ENCODE results near the gene ALG12. TPM values are rescaled to one million over a fixed set of nuclear protein-coding genes. Genes with fewer than 3 reads are reported as not detected.

The ALG12 gene
- total and polyA plus RNA-seq, 2 of the 13 experiments (the other 11 are each of a cell fraction or from before 2014, with no cell fraction given) = 7.8 to 15.8 TPM

- peaks cover 0 to 5% of the 10 kb centered on the region in 2 experiments; a peak in 2 of 5 replicates for H3K36me3 ChIP-seq (replicated peaks in 1 of 2; ENCODE audit: control insufficient read depth in 1 of 2, insufficient read depth in 2 of 2, low read length in 2 of 2)
- no peak overlapping the region for H3K4me3 ChIP-seq (replicated peaks in 1 of 3; ENCODE audit: insufficient read depth in 1 of 3, low read depth in 2 of 3, low read length in 3 of 3)
- WGBS (ENCODE audit: low lambda C conversion rate) = 96% methylated on average over 29 of the region's 29 CpGs
- H3K9me3 ChIP-seq (ENCODE audit: low read length) = peaks cover 14% of the 10 kb centered on the region
- H3K9ac ChIP-seq (ENCODE audit: insufficient read depth, low read depth, low read length) = no peak overlapping the region
- no TSS peak for BruUV-seq (replicated peaks)
- FAIRE-seq = no peak
- no peak for ATAC-seq
- TF ChIP-seq ZNF382 (CRISPR knock-in tag; IDR thresholded peaks at IDR 0.05; ENCODE audit: borderline replicate concordance) (no peak), PATZ1 (CRISPR knock-in tag; IDR thresholded peaks at IDR 0.05) (no peak)
- peaks cover 91% of the 10 kb centered on the region for H3K79me2 ChIP-seq (ENCODE audit: insufficient read depth, low read length)
- ChIA-PET POLR2A (no interaction called here), CTCF (ENCODE audit: low intra/inter-chr PET ratio, low total read pairs) (no interaction called here)
- H4K20me1 ChIP-seq (ENCODE audit: insufficient read depth, low read length) = peaks cover 14% of the 10 kb centered on the region; the same call in 1 of the 2 replicates
- no peak overlapping the region for H2AFZ ChIP-seq (ENCODE audit: low read length)
- H3K27ac ChIP-seq (ENCODE audit: extremely low read length, insufficient read depth, low read length) = no peak overlapping the region
- in situ Hi-C loops (cut with HindIII; ENCODE audit: extremely low pct_ligation_motif_present, low pct_unique_long_range_greater_than_20kb) = no loop called here
- intact Hi-C loops (cut with micrococcal nuclease; ENCODE audit: unreplicated experiment) = no loop called here
- no peak for DNase-seq (ENCODE audit: low spot score)
- H3K4me2 ChIP-seq (ENCODE audit: low read depth, low read length) = no peak overlapping the region
- H3K4me1 ChIP-seq (ENCODE audit: insufficient read depth, low read length) = peaks cover 20% of the 10 kb centered on the region
- no peaks in the 10 kb centered on the region for H3K27me3 ChIP-seq (ENCODE audit: control insufficient read depth in 1 of 2, insufficient read depth in 2 of 2, low read length in 2 of 2)
Observed at GRCh38 chr22:49861642-49862495, 56.4 kb downstream of the ALG12 start.

- peaks cover 36% of the 10 kb centered on the region for H4K20me1 ChIP-seq (ENCODE audit: insufficient read depth, low read length)
- no peak for DNase-seq (ENCODE audit: low spot score)
- H3K4me1 ChIP-seq (ENCODE audit: insufficient read depth, low read length) = peaks cover 37% of the 10 kb centered on the region
- ChIA-PET POLR2A (no interaction called here), CTCF (ENCODE audit: low intra/inter-chr PET ratio, low total read pairs) (no interaction called here)
- no peak for ATAC-seq
- TF ChIP-seq EZH2 (conservative IDR thresholded peaks at IDR 0.05; ENCODE audit: low read depth, low read length) = no peak
- TF ChIP-seq ZNF282 (IDR thresholded peaks at IDR 0.05; ENCODE audit: partially characterized antibody) = no peak
- no peak for TF ChIP-seq ZBTB43 (CRISPR knock-in tag; conservative IDR thresholded peaks at IDR 0.05)
- no peak for TF ChIP-seq MAF1 (CRISPR knock-in tag; IDR thresholded peaks at IDR 0.05; ENCODE audit: borderline replicate concordance)
- TF ChIP-seq RFX3 (CRISPR knock-in tag; IDR thresholded peaks at IDR 0.05) = no peak
- H3K4me3 ChIP-seq (replicated peaks in 1 of 3; ENCODE audit: insufficient read depth in 1 of 3, low read depth in 2 of 3, low read length in 3 of 3) = no peak overlapping the region
- no peak overlapping the region for H3K27ac ChIP-seq (ENCODE audit: extremely low read length, insufficient read depth, low read length)
- no TSS peak for BruUV-seq (replicated peaks)
- intact Hi-C loops (cut with micrococcal nuclease; ENCODE audit: unreplicated experiment) (no loop called here), in situ Hi-C loops (cut with HindIII; ENCODE audit: extremely low pct_ligation_motif_present, low pct_unique_long_range_greater_than_20kb) (no loop called here)
- 89% methylated on average over 14 of the region's 14 CpGs for WGBS (ENCODE audit: low lambda C conversion rate)
- peaks cover 87% of the 10 kb centered on the region for H3K79me2 ChIP-seq (ENCODE audit: insufficient read depth, low read length)
- no peaks in the 10 kb centered on the region for H3K27me3 ChIP-seq (ENCODE audit: control insufficient read depth in 1 of 2, insufficient read depth in 2 of 2, low read length in 2 of 2)
- no peak overlapping the region for H3K9ac ChIP-seq (ENCODE audit: insufficient read depth, low read depth, low read length)
- no peak overlapping the region for H3K4me2 ChIP-seq (ENCODE audit: low read depth, low read length)
- no peaks in the 10 kb centered on the region for H3K9me3 ChIP-seq (ENCODE audit: low read length)
- H2AFZ ChIP-seq (ENCODE audit: low read length) = no peak overlapping the region
- FAIRE-seq = no peak
- peaks cover 0 to 5% of the 10 kb centered on the region in 2 experiments; a peak in 1 of 5 replicates for H3K36me3 ChIP-seq (replicated peaks in 1 of 2; ENCODE audit: control insufficient read depth in 1 of 2, insufficient read depth in 2 of 2, low read length in 2 of 2)
Observed at GRCh38 chr22:49858827-49859226, 59.4 kb downstream of the ALG12 start.
